GM19324 (cell line): ENCODE data around the gene GLB1L3.
A peak's percentile ranks its signal among the peaks of the same experiment; 100 is the strongest.

Experiments
- ATAC-seq: cut with Tn5 transposase; IDR thresholded peaks from one replicate; pipeline ENCODE4 v1.9.1; 2021; ENCODE audit warnings: mild to moderate bottlenecking, moderate library complexity; ENCODE audit not compliant: unreplicated experiment, low FRiP score

GLB1L3 gene

GRCh38 chr11:134275534-134276395 is at the start of gene GLB1L3:
GLB1L3 (plus strand) TSS chr11:134276379; CDS start chr11:134276741, 362 bp downstream.
- ATAC-seq = peak; percentile 73

- ATAC-seq = no peak
These were observed 49.3 kb upstream of the GLB1L3 start for GRCh38 chr11:134226806-134227325.

GRCh38 chr11:134228625-134229024 is 47.6 kb upstream of the GLB1L3 start:
- ATAC-seq = peak; percentile 38

GRCh38 chr11:134229126-134229790 is 46.9 kb upstream of the GLB1L3 start:
- ATAC-seq = no peak

DNA sequence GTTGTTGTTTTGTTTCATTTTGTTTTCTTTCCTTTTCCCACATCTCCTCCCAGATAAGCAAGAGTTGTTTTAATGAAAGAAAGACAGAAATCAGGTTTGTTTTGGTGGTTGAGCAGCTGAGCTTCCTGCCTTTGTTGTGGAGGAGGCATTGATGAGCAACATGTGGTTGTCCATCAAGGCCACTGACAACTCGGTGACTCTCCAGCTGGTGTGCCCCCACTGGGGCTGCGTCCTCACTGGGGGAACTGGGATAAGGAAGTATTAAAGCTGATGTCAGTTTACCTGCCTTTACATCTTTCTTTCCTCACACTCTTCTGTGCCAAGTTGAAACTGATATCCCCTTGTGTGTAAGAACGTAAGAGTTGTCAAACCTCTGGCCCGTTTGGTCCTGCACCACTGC is 45.8 kb upstream of the GLB1L3 start:
- ATAC-seq = no peak

DNA sequence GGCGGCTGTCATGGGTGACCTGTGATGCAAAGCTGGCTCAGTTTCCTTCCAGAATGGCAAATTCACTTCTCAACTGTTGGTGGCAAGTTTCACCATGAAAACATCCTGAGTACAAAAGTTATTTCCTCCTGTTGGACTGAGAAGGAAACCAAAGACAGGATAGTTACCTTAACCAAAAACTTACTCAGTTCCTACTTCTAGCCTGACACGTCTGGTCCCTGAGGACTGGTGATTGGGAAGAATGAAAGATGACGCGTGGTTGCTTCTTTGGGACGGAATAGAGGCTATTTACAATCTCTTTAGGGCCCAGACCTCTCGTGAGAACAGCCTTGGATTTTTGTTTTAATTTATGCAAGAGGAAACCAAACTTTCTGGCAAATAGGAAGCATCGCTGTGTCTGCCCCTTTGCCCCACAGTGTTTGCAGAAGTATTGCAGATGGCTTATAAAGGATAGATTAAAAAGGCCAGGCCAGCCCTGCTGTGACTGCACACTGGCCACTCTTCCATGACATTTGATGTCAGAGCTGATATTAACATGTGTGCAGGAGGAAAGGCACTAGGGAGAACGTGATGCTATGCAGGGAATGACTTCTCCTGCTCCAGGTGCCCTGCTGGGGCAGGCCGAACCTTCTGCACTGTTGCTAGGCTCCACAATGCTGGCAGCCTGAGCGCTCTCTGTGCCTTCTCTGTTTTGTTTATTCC is 44.1 kb upstream of the GLB1L3 start:
- no peak for ATAC-seq

DNA sequence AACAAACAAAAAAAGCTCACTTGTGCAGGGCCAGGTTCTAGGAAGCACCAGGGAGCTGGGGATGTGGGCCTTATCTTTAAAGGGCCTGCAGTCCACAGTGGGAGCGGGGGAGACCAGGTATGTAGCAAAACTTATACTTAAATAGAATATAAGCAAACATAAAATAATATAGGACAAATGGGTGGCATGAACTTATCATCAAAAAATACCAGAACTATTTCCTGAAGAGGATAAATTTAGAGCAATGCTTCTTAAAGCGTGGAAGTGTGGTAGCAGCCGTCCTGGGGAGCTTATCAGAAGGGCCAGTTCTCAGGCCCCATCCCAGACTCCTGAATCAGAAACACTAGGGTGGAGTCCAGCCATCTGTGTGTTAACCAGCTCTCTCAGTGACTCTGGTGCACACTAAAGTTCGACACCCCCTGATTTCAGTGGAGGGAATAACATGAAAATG is 42.4 kb upstream of the GLB1L3 start:
- ATAC-seq = no peak

DNA sequence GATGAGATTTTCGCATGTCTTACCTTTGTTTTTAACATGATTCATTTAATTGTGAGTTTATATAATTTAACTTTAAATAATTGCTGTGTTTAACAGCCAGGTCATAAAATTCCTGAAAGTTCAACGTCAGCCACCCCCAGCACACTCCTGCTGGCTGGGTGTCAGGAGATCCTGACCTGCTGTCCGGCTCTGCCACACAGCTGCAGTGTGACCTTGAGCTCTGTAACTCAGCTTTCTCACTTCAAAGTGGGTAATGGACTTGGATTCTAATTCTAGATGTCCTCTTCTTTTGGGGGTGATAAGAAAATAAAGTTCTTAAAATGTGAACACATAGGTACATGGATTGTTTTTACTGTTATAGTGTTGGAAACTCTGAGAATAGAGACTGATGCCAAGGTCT is 40.8 kb upstream of the GLB1L3 start:
- ATAC-seq = no peak

DNA sequence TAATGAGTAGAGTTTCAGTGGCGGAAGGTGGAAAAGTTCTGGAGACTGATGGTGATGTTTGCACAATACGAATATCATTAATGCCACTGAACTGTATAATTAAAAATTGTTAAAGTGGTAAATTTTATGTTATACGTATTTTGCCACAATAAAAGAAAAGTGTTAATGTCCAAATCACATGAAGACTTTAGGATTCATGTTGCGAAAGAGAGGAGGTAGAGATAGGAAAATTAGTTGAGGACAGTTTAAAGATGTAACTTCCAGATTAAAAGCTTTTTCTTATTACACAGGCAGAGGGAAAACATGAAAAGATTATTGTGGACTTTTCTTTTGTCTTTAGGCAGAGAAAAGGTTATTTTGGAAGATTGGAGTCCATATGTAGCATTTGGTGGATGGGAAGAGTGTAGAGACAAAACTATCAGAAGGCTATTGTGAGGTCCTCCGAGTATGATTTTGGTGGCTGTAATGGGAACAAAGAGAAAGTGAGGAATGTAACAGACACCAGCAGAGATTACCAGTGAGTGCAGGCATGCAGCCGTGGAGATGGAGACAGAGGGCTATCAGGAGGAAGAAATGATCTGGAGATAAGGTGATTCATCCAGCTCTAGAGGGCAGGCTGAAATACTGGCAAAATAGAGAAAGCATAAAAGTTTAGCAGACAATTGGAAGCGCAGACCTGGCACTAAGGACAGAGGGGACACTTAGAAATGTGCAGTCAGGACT is 39.2 kb upstream of the GLB1L3 start:
- no peak for ATAC-seq

GRCh38 chr11:134237557-134237922 is 38.6 kb upstream of the GLB1L3 start:
- no peak for ATAC-seq

DNA sequence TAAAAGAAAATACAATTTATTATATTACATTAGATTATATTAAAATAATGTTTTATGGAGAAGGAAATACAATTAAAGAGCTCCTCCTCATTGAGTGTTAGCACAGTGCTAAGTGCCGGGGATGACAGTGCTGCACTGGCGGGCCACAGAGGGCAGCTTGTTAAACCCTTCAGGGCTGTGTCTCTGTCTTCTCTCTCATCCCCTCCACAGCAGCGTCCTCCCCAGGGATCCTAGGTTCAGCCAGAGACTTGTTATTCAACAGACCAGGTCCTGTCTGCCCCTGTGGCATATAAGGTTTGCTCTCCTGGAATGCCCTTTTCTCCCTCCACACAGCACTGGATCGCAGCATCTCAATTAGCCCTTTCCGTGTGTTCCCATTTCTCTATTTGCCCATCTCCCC is 37.2 kb upstream of the GLB1L3 start:
- no peak for ATAC-seq

DNA sequence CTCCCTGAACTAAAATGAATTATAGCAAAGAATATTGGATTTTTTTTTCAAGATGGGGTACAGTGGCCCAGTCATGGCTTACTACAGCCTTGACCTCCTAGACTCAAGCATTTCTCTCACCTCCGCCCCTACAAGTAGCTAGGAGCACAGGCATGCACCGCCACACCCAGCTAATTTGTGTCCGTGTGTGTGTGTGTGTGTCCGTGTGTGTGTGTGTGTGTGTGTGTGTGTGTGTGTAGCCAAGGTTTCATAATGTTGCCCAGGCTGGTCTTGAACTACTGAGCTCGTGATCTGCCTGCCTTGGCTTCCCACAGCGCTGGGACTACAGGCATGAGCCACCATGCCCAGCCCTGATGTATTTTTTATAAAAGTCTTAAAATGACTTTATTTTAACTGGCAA is 35.6 kb upstream of the GLB1L3 start:
- no peak for ATAC-seq

DNA sequence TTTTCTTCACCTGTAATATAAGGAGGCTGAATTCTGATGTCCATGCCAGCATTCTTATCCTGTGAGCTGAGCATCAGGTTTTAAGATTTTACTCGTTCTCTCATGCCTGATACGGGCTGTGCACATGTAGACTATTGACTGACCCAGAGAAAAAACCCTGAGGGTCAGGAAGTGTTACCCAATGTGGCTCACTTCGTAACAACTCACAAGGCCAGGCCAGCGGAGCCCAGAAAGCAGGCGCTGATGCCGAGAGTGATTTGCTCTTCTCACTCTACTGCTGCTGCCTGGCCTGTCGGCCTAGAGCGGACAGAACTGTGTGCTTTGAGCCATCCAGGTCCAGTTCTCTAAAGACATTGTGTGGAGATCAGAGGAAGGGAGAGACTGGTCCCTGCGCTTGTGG is 33.8 kb upstream of the GLB1L3 start:
- ATAC-seq = no peak

- no peak for ATAC-seq
These were observed 32.3 kb upstream of the GLB1L3 start for GRCh38 chr11:134243913-134244312.

DNA sequence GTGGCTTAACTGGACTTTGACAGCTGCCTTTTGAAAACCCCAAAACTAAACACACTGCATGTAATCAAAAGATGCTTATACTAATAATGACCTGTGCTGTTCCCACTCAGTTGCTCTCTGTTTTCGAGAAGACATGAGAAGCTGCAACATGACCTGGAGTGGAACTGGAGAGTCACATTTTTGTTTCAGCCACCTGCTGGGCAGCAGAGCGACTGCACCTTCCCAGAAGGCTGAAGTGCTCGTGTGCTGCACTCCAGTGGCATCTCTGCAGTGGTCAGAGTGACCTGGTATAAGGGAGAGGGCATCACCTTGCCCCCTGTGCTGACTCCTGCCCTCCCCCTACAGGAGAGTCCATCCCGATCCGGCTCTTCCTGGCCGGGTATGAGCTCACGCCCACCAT is 31.6 kb upstream of the GLB1L3 start:
- ATAC-seq = peak; percentile 58

DNA sequence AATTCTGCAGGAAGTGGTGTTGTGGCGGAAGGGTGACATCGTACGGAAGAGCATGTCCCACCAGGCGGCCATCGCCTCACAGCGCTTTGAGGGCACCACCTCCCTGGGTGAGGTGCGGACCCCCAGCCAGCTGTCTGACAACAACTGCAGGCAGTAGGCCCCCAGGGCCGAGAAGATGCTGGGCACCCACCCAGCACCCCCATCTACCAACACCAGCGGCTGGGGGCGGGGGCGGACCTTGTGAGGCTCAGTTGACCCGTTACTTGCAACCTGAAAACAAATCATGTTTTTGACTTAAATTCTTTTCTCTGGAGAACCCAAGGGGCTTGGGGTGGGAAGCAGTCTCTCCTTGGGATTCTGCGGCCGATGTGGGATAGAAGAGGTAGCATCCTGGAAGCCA is 30.7 kb upstream of the GLB1L3 start:
- ATAC-seq = no peak

DNA sequence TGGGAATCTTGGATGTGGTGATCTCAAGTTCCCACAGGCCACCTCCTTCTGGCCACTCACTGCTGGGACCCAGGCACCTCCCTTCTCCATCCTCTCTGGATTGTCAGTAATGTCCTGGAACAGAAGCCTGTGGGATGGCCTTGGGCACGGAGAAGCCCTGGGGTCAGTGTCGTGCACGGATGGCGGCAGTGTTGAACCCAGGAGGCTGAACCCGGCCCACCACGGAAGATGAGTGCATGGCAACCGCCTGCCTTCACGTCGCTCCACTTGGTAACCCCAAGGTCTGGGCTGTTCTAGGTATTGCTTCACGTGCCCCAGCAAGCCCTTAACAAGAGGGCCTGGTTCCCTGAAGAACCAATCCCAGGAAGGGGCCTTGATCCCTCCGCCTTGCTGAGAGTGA is 30.1 kb upstream of the GLB1L3 start:
- no peak for ATAC-seq

DNA sequence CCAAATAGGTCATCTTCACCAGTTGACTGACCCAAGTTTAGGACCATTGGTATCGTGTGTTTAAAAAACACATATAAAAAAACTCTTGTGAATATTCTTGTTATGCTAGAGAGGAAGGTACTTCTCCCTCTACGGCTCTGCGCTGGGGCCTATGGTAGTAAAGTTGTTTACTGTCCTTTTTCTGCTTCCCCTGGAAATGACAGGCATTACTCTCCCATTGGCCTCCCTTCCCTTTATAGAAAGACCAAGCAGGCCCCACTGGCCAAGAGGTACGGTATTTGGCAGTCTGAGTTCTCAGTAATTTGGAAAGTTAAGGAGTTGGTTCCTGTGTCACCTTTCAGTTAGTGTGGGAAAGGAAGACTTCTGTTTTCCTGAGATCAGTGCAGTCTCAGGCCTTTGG is 29.5 kb upstream of the GLB1L3 start:
- ATAC-seq = no peak

- no peak for ATAC-seq
These were observed 27.2 kb upstream of the GLB1L3 start for GRCh38 chr11:134248910-134249480.

- no peak for ATAC-seq
These were observed 25.9 kb upstream of the GLB1L3 start for GRCh38 chr11:134250246-134250645.
